NCI-H226 (cell line): Measurements from ENCODE around the gene ACOX2.

Experiments used
- DNase-seq: peaks from one replicate; pipeline ENCODE4 v3.0.0-alpha.2; 2015

The ACOX2 gene

DNA sequence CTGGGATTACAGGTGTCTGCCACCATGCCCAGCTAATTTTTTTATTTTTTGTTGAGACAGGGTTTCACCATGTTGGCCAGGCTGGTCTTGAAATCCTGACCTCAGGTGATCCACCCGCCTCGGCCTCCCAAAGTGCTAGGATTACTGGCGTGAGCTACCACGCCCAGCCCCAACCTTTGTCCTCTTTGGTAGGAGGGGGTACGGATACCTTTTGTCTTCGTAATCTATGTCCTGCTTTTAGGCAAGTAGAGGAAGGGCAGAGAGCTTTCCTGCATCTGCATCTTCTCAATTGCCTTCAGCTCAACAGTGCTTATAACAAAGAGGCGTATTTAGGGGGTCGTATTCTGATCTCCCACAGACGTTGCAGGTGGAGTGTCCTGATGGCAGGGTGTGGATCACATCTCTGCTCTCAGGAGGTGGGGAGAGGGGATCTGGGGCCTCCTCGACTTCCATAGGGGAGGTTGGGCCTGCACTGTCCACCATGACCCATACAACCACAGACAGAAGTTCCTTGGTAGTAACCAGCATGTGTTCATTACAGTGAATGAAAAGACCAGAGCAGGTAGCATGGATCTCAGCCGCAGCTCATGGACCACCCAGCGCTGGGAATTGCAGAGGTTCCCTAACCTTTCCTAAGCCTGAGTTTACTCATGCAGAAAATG, 66.5 kb downstream of the ACOX2 start:
- DNase-seq, result no peak

DNA sequence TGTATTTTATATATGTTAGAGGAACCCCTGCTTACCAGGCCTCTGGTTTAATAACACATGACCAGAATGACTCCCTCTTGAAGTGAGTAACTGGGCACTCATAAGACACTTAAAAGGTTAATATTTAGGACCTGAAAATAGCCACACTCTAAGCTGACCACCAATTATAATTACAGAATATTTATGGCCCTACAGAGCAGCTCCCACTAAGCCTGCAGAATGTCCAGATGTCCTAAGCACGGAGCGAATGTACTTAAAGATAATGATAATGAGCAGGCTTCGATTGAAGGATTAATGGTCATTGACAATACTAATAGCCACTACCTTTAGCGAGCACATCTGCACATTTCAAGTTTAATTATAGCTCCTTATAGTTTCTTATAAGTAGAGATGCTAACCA, 67.9 kb downstream of the ACOX2 start:
- no peak for DNase-seq

GRCh38 chr3:58466899-58467563, 70.0 kb downstream of the ACOX2 start:
- no peak for DNase-seq

- DNase-seq, result no peak
Measured at GRCh38 chr3:58464866-58465265, 72.1 kb downstream of the ACOX2 start.

DNA sequence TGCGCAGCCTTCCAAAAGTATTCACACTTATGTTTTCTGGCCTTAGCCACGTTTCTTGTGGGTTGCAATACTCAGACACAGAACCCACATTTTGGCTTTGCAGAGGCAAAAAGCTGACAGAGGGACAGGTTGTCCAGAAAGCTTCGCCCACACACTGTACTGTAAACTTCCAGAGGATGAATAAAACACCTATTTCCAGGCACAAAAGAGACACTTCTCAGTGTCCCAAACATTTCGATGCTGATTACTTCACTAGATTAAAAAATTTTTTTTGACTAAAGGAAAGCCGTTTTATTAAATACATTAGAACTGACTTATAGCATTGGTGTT, 73.1 kb downstream of the ACOX2 start:
- DNase-seq, result no peak

GRCh38 chr3:58463181-58463941, 73.6 kb downstream of the ACOX2 start:
- peak; percentile 85 for DNase-seq

- DNase-seq, result no peak
Measured at GRCh38 chr3:58462829-58463180, 74.2 kb downstream of the ACOX2 start.

- no peak for DNase-seq
Measured at GRCh38 chr3:58459160-58459559, 77.8 kb downstream of the ACOX2 start.
